IMR-90 (cell line): ENCODE data around the gene ACRBP. TPM values are rescaled to one million over a fixed set of nuclear protein-coding genes. Genes with fewer than 3 reads are reported as not detected.

ENCODE experiments used
- ATAC-seq: fragments of 200-7000 bp; cut with Tn5 transposase; 2 replicates; pipeline ENCODE4 v1.9.1; 2020; ENCODE audit warnings: low read depth, mild to moderate bottlenecking, moderate library complexity
- BruUV-seq: library from RNA; stranded (reverse); fragments of 400-500 nt; replicated peaks from 2 replicates; lab custom pipeline; 2021; lab: Mats Ljungman, UMichigan
- CTCF ChIA-PET: fragments of 300-600 bp; formaldehyde crosslinking; extraction: SDS; loops from one replicate; lab custom pipeline; 2021; ENCODE audit warnings: antibody characterized with exemption; lab: Yijun Ruan, JAX
- POLR2A ChIA-PET: fragments of 300-600 bp; sonication (Branson Sonifier 250); formaldehyde crosslinking; loops from one replicate; lab custom pipeline; 2022; ENCODE audit warnings: antibody characterized with exemption; ENCODE audit not compliant: unreplicated experiment; lab: Charles Lee
- DNase-seq: peaks from one replicate; pipeline ENCODE4 v3.0.0; 2013
- H2AFZ ChIP-seq: replicated peaks from 2 replicates; pipeline ENCODE3; 2013; ENCODE audit warnings: low read length, mild to moderate bottlenecking; ENCODE audit not compliant: poor library complexity
- H2AK5ac ChIP-seq: 2 replicates; pipeline ENCODE4 v1.6.1; 2013; ENCODE audit warnings: low read depth, low read length, inconsistent platforms
- H2AK9ac ChIP-seq: replicated peaks from 2 replicates; pipeline ENCODE3; 2013; ENCODE audit warnings: mild to moderate bottlenecking, low read depth, low read length, moderate library complexity; ENCODE audit not compliant: poor library complexity
- H2BK120ac ChIP-seq: 2 replicates; pipeline ENCODE4 v1.6.1; 2013; ENCODE audit warnings: low read depth, low read length, inconsistent platforms
- H2BK15ac ChIP-seq: 3 replicates; pipeline ENCODE4 v1.6.1; 2013; ENCODE audit warnings: low read depth, low read length, inconsistent platforms
- H2BK20ac ChIP-seq: 2 replicates; pipeline ENCODE4 v1.6.1; 2013; ENCODE audit warnings: low read depth, mild to moderate bottlenecking, inconsistent platforms, low read length, moderate library complexity
- H2BK5ac ChIP-seq: 2 replicates; pipeline ENCODE4 v1.6.1; 2013; ENCODE audit warnings: mild to moderate bottlenecking, low read depth, low read length, inconsistent platforms; ENCODE audit not compliant: poor library complexity, severe bottlenecking
- H3K14ac ChIP-seq: replicated peaks from 2 replicates; pipeline ENCODE4 v1.6.1; 2013; ENCODE audit warnings: low read depth, low read length, inconsistent platforms
- H3K18ac ChIP-seq: 2 replicates; pipeline ENCODE4 v1.6.1; 2013; ENCODE audit warnings: low read depth, low read length, control low read depth
- H3K23ac ChIP-seq: 2 replicates; pipeline ENCODE4 v1.6.1; 2013; ENCODE audit warnings: low read depth, low read length, inconsistent platforms
- H3K27ac ChIP-seq: 2 replicates; pipeline ENCODE4 v1.5.1; 2013; ENCODE audit warnings: mild to moderate bottlenecking, control low read depth, low read length; ENCODE audit not compliant: insufficient read depth
- H3K27me3 ChIP-seq: 2 replicates; pipeline ENCODE4 v1.6.1; 2013; ENCODE audit warnings: low read length; ENCODE audit not compliant: control insufficient read depth, insufficient read depth
- H3K36me3 ChIP-seq: 2 replicates; pipeline ENCODE4 v1.6.1; 2013; ENCODE audit warnings: low read length, mixed read lengths; ENCODE audit not compliant: control insufficient read depth, insufficient read depth
- H3K4ac ChIP-seq: 2 replicates; pipeline ENCODE4 v1.6.1; 2013; ENCODE audit warnings: low read depth, low read length, inconsistent platforms
- H3K4me1 ChIP-seq: 2 replicates; pipeline ENCODE4 v1.6.1; 2013; ENCODE audit warnings: low read length, mixed read lengths; ENCODE audit not compliant: control insufficient read depth, insufficient read depth
- H3K4me2 ChIP-seq: 2 replicates; pipeline ENCODE4 v1.6.1; 2013; ENCODE audit warnings: low read depth, mild to moderate bottlenecking, control low read depth, low read length, moderate library complexity
- H3K4me3 ChIP-seq: 2 replicates; pipeline ENCODE4 v1.5.1; 2013; ENCODE audit warnings: low read depth, mild to moderate bottlenecking, control low read depth, low read length, moderate library complexity; ENCODE audit not compliant: insufficient read depth
- H3K56ac ChIP-seq: 2 replicates; pipeline ENCODE4 v1.6.1; 2013; ENCODE audit warnings: low read length, inconsistent platforms; ENCODE audit not compliant: insufficient read depth; ENCODE audit errors: extremely low read depth
- H3K79me1 ChIP-seq, 2 experiments: 2 replicates each; pipeline ENCODE4 v1.6.1; 2013; ENCODE audit warnings: low read length in 2 of 2, inconsistent platforms in 1 of 2, low read depth in 1 of 2
- H3K9ac ChIP-seq: 2 replicates; pipeline ENCODE4 v1.6.1; 2013; ENCODE audit warnings: low read depth, low read length, control low read depth
- H3K9me1 ChIP-seq: 2 replicates; pipeline ENCODE4 v1.6.1; 2013; ENCODE audit warnings: low read length, inconsistent platforms; ENCODE audit not compliant: insufficient read depth
- H3K9me3 ChIP-seq: 2 replicates; pipeline ENCODE4 v1.6.1; 2013; ENCODE audit warnings: low read length; ENCODE audit not compliant: control insufficient read depth, insufficient read depth
- H4K20me1 ChIP-seq: 2 replicates; pipeline ENCODE4 v1.6.1; 2013; ENCODE audit warnings: low read length, inconsistent platforms; ENCODE audit not compliant: insufficient read depth
- H4K5ac ChIP-seq: 2 replicates; pipeline ENCODE4 v1.6.1; 2013; ENCODE audit warnings: mild to moderate bottlenecking, low read depth, low read length, control low read depth
- H4K8ac ChIP-seq, 2 experiments: 2 replicates each; pipeline ENCODE4 v1.6.1; 2013; ENCODE audit warnings: low read depth in 2 of 2, low read length in 2 of 2, control low read depth in 1 of 2, inconsistent platforms in 1 of 2
- H4K91ac ChIP-seq: 2 replicates; pipeline ENCODE4 v1.6.1; 2013; ENCODE audit warnings: low read depth, low read length, inconsistent platforms; ENCODE audit not compliant: insufficient read depth
- CEBPB ChIP-seq: IDR thresholded peaks from 2 replicates; pipeline ENCODE4 v1.6.1; 2012; ENCODE audit warnings: low read depth, low read length, improper control_type of control experiment
- FOS ChIP-seq: fragments of 150-350 bp; IDR thresholded peaks from 2 replicates; pipeline ENCODE4 v1.6.1; 2016; ENCODE audit warnings: low read depth, low read length
- MAFK ChIP-seq: IDR thresholded peaks from 2 replicates; pipeline ENCODE4 v1.6.1; 2012; ENCODE audit warnings: low read depth, low read length, improper control_type of control experiment
- RAD21 ChIP-seq: IDR thresholded peaks from 2 replicates; pipeline ENCODE4 v1.6.1; 2012; ENCODE audit warnings: low read length, improper control_type of control experiment
- RFX5 ChIP-seq: IDR thresholded peaks from 2 replicates; pipeline ENCODE4 v1.8.0; 2012; ENCODE audit warnings: low read depth, mild to moderate bottlenecking, low read length, moderate library complexity
- WGBS, 2 experiments: methylation state at CpG; one replicate each; pipeline versions ENCODE4 v1.1.5 to v1.1.7; 2013; ENCODE audit warnings: missing lambda C conversion rate in 2 of 2; ENCODE audit not compliant: insufficient read length in 1 of 2; ENCODE audit errors: extremely low coverage in 2 of 2; 5-methylcytosine and 5-hydroxymethylcytosine counted together
- dilution Hi-C: fragments of 300-500 bp; cut with HindIII; formaldehyde crosslinking; loops from one replicate; pipeline ENCODE4 v1.14.3; 2018; ENCODE audit warnings: low sequenced_read_pairs; ENCODE audit not compliant: unreplicated experiment
- in situ Hi-C: fragments of 300-500 bp; cut with MboI; formaldehyde crosslinking; loops from 3 replicates; pipeline ENCODE4 v1.14.3; 2019; ENCODE audit warnings: low sequenced_read_pairs, inconsistent platforms, mixed read lengths
- intact Hi-C: fragments of 100-400 bp; cut with micrococcal nuclease; formaldehyde crosslinking; loops from 2 replicates; pipeline ENCODE4 v1.10.0; 2022
- polyA plus RNA-seq, 3 experiments: library from polyadenylated mRNA; depleted of rRNA; stranded (reverse); fragments of >200 nt; gene quantifications; 2 replicates each; pipeline ENCODE4 v1.2.3, GENCODE V29; 2012; ENCODE audit warnings: low replicate concordance in 1 of 3
- total RNA-seq: library from RNA; depleted of rRNA; stranded (reverse); fragments of >200 nt; gene quantifications from 2 replicates; pipeline ENCODE4 v1.2.3, GENCODE V29; 2012
- TF ChIP-seq, protein P1 (sequence below): fragments of 150-350 bp; IDR thresholded peaks from 2 replicates; pipeline ENCODE4 v1.6.1; 2017; ENCODE audit warnings: mild to moderate bottlenecking, antibody characterized with exemption, low read length, low read depth

Gene ACRBP
- total and polyA plus RNA-seq, 2 of the 4 experiments (the other 2 are of a cell fraction) = 0.38 TPM; not detected in 1

DNA sequence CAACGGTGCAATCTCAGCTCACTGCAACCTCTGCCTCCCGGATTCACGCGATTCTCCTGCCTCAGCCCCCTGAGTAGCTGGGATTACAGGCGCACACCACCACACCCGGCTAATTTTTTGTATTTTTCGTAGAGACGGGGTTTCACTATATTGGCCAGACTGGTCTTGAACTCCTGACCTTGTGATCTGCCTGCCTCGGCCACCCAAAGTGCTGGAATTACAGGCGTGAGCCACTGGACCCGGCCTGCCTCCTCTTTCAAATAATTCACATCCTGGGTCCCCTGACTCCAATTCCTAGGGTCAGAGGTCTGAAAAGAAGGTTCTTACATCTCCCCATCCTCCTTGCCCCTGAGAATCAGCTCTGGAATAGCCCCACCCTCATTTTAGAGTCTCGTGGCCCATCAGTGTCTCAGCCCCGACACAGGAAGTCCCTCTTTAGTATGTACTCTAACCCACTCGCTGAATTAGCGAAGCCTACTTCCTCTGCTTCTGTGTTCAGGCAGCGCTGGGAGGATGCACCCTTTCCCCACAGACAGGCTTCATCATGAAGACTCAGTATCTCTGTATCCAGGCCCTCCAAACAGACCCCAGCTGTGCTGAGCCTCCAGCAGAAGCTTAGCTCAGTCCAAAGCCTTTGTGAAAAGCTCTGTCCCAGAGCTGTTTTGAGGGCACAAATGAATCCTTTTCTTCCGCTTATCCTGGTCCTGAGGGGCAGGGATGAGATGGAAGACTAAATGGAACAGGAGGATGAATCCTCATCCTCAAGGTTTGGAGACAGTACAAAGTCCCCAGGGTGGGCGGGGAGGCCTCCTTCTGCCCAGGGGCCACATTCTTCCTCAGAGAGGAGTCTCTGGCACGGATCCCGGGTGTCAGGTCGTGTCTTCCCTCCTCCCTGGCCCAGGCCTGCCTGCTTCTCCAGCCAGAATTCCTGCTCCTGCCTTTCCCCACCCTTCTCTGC, 14.9 kb downstream of the ACRBP start (continued):
- TF ChIP-seq RFX5 = no peak

DNA sequence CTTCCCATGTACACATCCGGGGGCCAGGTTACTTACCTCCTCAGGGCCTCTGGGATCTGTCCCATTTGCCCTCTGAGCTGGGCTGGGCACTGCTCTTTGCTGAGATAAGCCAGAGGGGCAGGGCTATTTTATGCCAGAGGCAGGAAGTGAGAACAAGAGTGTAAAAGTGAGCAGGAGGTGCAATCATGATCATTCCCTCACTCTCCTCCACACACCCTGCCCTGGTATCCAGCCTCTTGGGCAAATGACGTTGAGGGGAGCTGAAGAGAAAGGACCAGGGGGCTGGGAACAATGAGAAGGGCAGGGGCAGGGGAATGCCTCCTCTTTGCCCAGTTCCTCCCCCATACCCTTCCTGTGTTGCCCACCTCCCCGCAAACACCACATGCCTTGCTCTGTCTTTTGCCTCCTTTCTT, 15.7 kb downstream of the ACRBP start:
- no peak overlapping the region for H4K91ac ChIP-seq
- H2BK120ac ChIP-seq = no peak overlapping the region
- CTCF ChIA-PET = no interaction called here
- dilution Hi-C loops = no loop called here
- H3K4me3 ChIP-seq = no peak overlapping the region
- no peaks in the 10 kb centered on the region for H4K20me1 ChIP-seq
- POLR2A ChIA-PET = no interaction called here
- H4K5ac ChIP-seq = no peak overlapping the region
- 83% methylated on average over 2 of the region's 3 CpGs; no CpG with 5 or more reads in 1 of the 2 experiments for WGBS, 2 experiments
- H3K79me1 ChIP-seq = no peaks in the 10 kb centered on the region
- H2BK20ac ChIP-seq = no peak overlapping the region
- no peak overlapping the region for H2AK5ac ChIP-seq
- no peak overlapping the region for H3K4me2 ChIP-seq
- H2BK15ac ChIP-seq = no peak overlapping the region
- H3K9ac ChIP-seq = no peak overlapping the region
- in situ Hi-C loops = no loop called here
- H3K14ac ChIP-seq = no peak overlapping the region
- H3K56ac ChIP-seq = no peak overlapping the region
- BruUV-seq = no TSS peak
- H3K4me1 ChIP-seq = peaks cover 6% of the 10 kb centered on the region; the same call in 1 of the 2 replicates
- no peak overlapping the region for H3K27ac ChIP-seq
- 0 out of 2 replicates have a peak, but pooled peaks cover 4% of the 10 kb centered on the region for H3K27me3 ChIP-seq
- DNase-seq = no peak
- H4K8ac ChIP-seq = no peak overlapping the region
- no peak for ATAC-seq
- H3K4ac ChIP-seq = no peak overlapping the region
- TF ChIP-seq RAD21 (no peak), FOS (no peak), CEBPB (no peak), MAFK (no peak)
- TF ChIP-seq, protein P1, sequence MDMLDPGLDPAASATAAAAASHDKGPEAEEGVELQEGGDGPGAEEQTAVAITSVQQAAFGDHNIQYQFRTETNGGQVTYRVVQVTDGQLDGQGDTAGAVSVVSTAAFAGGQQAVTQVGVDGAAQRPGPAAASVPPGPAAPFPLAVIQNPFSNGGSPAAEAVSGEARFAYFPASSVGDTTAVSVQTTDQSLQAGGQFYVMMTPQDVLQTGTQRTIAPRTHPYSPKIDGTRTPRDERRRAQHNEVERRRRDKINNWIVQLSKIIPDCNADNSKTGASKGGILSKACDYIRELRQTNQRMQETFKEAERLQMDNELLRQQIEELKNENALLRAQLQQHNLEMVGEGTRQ = no peak
- H2BK5ac ChIP-seq = no peak overlapping the region
- no peaks in the 10 kb centered on the region for H3K9me1 ChIP-seq
- peak overlapping the region; percentile 8 for H2AFZ ChIP-seq
- intact Hi-C loops = no loop called here
- no peaks in the 10 kb centered on the region for H3K9me3 ChIP-seq
- H3K18ac ChIP-seq = no peak overlapping the region
- H2AK9ac ChIP-seq = no peak overlapping the region
- H3K23ac ChIP-seq = no peak overlapping the region
- H3K36me3 ChIP-seq = no peaks in the 10 kb centered on the region
